ENCODE measurements around the gene TRPM3. TPM values are rescaled to one million over a fixed set of nuclear protein-coding genes. Genes with fewer than 3 reads are reported as not detected.

Gene TRPM3
- total RNA-seq, 6 donors from 2014 or later: 0.10 to 1.0 (median 0.17) TPM; not detected in 1

GRCh38 chr9:71130521-71130920, 9.1 kb upstream of the TRPM3 start:
- Histone ChIP-seq H3K9me3 (no peaks in the 10 kb centered on the region), H3K27me3 (no peaks in the 10 kb centered on the region), H3K27ac (no peak overlapping the region), H3K4me3 (no peak overlapping the region), H3K4me1 (no peaks in the 10 kb centered on the region), H3K36me3 (no peaks in the 10 kb centered on the region)
- WGBS, 2 donors: 97 to 100% methylated on average over 4 of the region's 4 CpGs
- DNase-seq (no peak), ATAC-seq (ENCODE audit: low FRiP score in 2 of 2) (no peak)
- TF ChIP-seq POLR2AphosphoS5 (IDR thresholded peaks at IDR 0.05) (no peak), POLR2A (IDR thresholded peaks at IDR 0.05) (no peak), EP300 (IDR thresholded peaks at IDR 0.05) (no peak)

- Histone ChIP-seq H3K4me1 (no peaks in the 10 kb centered on the region), H3K36me3 (no peaks in the 10 kb centered on the region), H3K9me3 (no peaks in the 10 kb centered on the region), H3K4me3 (no peak overlapping the region), H3K27me3 (no peaks in the 10 kb centered on the region), H3K27ac (no peak overlapping the region)
- no peak for TF ChIP-seq EP300 (IDR thresholded peaks at IDR 0.05)
- TF ChIP-seq POLR2AphosphoS5 (IDR thresholded peaks at IDR 0.05): no peak
- TF ChIP-seq CTCF (IDR thresholded peaks at IDR 0.05): no peak
- TF ChIP-seq POLR2A (IDR thresholded peaks at IDR 0.05): no peak
- ATAC-seq (ENCODE audit: low FRiP score in 2 of 2) (no peak), DNase-seq (no peak)
- 73 to 76% methylated on average over 2 of the region's 2 CpGs for WGBS, 2 donors
Measured at GRCh38 chr9:71128796-71129195, 7.4 kb upstream of the TRPM3 start.

GRCh38 chr9:71127301-71127700, 5.9 kb upstream of the TRPM3 start:
- no peak for ATAC-seq (ENCODE audit: low FRiP score in 2 of 2)
- no peak for DNase-seq

GRCh38 chr9:71122421-71122820, 1.0 kb upstream of the TRPM3 start:
- Histone ChIP-seq H3K4me1 (peaks cover 0 to 6% (median 0%) of the 10 kb centered on the region in 4 donors), H3K27ac (no peak overlapping the region), H3K27me3 (no peaks in the 10 kb centered on the region), H3K4me3 (no peak overlapping the region), H3K36me3 (no peaks in the 10 kb centered on the region), H3K9me3 (no peaks in the 10 kb centered on the region)
- DNase-seq: no peak
- no peak for TF ChIP-seq POLR2A (IDR thresholded peaks at IDR 0.05)
- no peak for TF ChIP-seq POLR2AphosphoS5 (IDR thresholded peaks at IDR 0.05)
- TF ChIP-seq EP300 (IDR thresholded peaks at IDR 0.05): no peak
- TF ChIP-seq CTCF (IDR thresholded peaks at IDR 0.05): no peak
- WGBS, 2 donors: 81 to 84% methylated on average over 6 of the region's 6 CpGs
- ATAC-seq (ENCODE audit: low FRiP score in 2 of 2): no peak

More at GRCh38 chr9:71127301-71127700, 5.9 kb upstream of the TRPM3 start:
- Histone ChIP-seq H3K27ac (no peak overlapping the region), H3K4me1 (no peaks in the 10 kb centered on the region), H3K4me3 (no peak overlapping the region), H3K9me3 (no peaks in the 10 kb centered on the region), H3K27me3 (no peaks in the 10 kb centered on the region), H3K36me3 (no peaks in the 10 kb centered on the region)
- TF ChIP-seq CTCF (IDR thresholded peaks at IDR 0.05): no peak
- no peak for TF ChIP-seq POLR2A (IDR thresholded peaks at IDR 0.05)
- no peak for TF ChIP-seq POLR2AphosphoS5 (IDR thresholded peaks at IDR 0.05)
- no peak for TF ChIP-seq EP300 (IDR thresholded peaks at IDR 0.05)
- WGBS, 2 donors: 95 to 97% methylated on average over 2 of the region's 2 CpGs

- TF ChIP-seq EP300 (IDR thresholded peaks at IDR 0.05): no peak
- no peak for TF ChIP-seq POLR2A (IDR thresholded peaks at IDR 0.05)
- no peak for TF ChIP-seq POLR2AphosphoS5 (IDR thresholded peaks at IDR 0.05)
- no peak for TF ChIP-seq CTCF (IDR thresholded peaks at IDR 0.05)
- 0 to 11% methylated on average over 1 of the region's 1 CpG for WGBS, 2 donors
- Histone ChIP-seq H3K4me3 (no peak overlapping the region), H3K9me3 (no peaks in the 10 kb centered on the region), H3K36me3 (no peaks in the 10 kb centered on the region), H3K4me1 (peaks cover 0 to 6% (median 0%) of the 10 kb centered on the region in 4 donors), H3K27me3 (no peaks in the 10 kb centered on the region), H3K27ac (no peak overlapping the region)
- ATAC-seq (ENCODE audit: low FRiP score in 2 of 2): no peak
- no peak for DNase-seq
Measured at GRCh38 chr9:71122022-71122275, 528 bp upstream of the TRPM3 start.
